GM18951 (cell line): ENCODE results near the gene RUFY1.

Experiments
- POLR2A ChIP-seq: IDR thresholded peaks from 4 replicates; pipeline ENCODE4 v1.6.1; 2011; ENCODE audit warnings: mild to moderate bottlenecking; ENCODE audit not compliant: insufficient read length, insufficient read depth; ENCODE audit errors: extremely low read depth
- in situ Hi-C: fragments of 300-500 bp; cut with MboI; formaldehyde crosslinking; loops from one replicate; pipeline ENCODE4 v1.12.0; 2022; ENCODE audit warnings: low sequenced_read_pairs, mixed read lengths, inconsistent platforms; ENCODE audit not compliant: unreplicated experiment

The RUFY1 gene

DNA sequence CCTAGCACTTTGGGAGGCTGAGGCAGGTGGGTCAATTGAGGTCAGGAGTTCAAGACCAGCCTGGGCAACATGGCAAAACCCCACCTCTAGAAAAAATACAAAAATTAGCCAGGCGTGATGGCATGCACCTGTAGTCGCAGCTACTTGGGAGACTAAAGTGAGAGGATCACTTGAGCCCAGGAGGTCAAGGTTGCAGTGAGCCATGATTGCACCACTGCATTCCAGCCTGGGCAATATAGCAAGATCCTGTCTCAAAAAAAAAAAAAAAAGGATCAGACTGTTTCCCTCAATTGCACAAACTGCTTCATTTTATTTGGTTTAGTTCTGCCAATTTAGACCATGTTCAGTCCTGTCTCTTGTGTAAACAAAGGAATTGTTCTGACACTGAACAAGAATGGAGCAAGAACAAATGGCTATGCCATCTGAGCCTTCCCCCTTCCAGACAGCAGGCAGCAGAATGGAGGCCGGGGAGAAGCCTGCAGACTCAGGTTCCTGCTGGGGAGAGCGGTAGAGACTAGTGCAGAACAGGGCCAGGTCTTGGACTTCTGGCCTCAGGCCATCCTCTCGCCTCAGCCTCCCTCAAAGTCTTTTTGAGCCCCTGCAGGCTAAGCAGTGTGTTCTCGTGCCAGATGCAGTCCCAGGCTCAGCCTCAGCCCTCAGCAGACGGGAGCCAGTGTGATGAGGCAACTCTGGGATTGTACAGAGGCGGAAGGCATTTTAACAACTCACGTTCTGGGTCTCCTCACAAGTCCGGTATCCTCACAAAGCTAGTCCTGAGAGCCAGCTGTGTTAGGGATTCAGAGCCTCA, 54.9 kb downstream of the RUFY1 start:
- no peak for TF ChIP-seq POLR2A
- in situ Hi-C loops = no loop called here

DNA sequence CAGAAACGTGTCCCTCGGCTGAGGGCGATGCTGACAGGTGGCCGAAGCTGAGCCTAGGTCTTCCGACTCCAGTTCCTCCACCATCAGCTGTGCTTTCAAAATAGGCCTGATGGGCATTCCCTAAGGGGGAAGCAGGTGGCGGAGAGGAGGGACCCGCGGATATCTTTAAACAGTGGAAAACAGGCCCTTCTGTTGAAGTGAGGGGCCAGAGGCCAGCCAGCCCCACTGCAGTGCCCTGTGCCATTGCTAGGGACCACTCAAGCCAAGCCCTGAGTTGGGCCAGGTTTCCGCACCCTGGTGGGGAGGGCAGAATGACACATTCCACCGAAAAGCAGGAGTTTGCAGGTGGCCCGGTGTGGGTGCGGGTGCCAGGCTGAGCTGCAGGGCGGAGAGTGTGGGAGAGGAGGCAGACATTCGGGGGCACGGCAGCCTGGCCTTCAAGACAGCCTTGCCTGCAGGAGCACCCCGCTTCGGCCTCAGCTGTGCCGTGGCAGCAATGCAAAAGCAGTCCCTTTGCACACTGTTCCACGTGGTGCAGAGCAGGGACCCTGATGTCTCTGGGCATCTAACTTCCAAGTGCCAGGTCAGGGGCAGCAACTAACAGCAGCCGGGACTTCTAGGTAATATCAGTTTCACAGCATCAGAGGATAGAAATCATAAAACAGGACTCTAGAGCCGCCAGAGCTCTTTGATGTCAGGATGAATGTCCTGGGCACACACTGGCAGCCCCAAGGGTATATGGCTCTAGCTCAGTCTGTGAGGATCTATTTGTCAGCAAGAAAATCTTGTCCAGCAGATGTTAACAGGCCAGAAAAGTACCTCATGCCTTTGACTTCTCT, 55.9 kb downstream of the RUFY1 start:
- TF ChIP-seq POLR2A = no peak
- in situ Hi-C loops = no loop called here

DNA sequence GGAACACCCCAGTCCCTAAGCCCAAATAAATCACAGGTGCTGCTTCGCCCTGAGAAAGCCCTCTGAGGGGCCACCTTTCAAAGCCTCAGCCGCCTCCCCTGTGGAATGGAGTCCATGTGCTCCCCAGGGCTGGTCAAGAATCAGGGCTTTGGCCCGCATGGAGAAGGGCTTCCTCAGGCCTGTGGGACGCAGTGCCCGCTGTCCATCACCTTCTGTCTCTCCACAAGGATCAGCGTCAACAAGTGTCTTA, 56.5 kb downstream of the RUFY1 start:
- in situ Hi-C loops = no loop called here
- no peak for TF ChIP-seq POLR2A

DNA sequence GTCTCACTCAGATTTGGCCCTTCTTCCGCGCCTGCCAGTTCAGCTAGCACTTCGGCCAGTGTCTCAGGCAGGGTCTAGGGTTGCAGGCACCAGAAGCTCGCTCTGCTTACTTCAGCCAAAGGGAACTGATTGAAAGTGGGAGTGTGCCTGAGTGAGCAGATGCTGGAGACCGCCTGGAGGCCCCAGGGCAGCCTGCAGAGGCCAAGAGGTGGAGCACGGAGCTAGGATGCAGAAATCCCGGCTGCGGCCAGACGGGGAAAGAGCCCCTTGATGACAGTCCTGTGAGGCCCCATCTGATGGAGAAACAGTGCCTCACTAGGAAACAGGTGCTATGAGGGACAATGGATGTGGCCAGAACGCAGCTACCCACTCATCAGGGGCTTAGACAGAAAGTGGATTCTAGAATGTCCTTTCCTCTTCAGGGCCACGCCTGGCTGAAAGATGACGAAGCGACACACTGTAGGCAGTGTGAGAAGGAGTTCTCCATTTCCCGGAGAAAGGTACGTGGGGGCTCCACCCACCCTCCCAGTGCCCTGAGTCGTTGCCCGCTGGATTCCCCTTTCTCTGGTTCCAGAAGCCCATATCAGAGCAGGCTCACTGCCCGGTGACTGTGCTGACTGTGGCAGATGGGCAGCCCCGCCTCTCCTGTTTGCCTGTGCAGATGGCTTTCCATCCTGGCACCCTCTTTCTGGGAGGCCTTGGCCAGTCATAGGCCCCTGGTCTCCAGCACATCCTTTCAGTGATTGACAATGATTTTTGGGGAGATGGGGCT, 57.0 kb downstream of the RUFY1 start:
- no peak for TF ChIP-seq POLR2A
- in situ Hi-C loops = no loop called here

DNA sequence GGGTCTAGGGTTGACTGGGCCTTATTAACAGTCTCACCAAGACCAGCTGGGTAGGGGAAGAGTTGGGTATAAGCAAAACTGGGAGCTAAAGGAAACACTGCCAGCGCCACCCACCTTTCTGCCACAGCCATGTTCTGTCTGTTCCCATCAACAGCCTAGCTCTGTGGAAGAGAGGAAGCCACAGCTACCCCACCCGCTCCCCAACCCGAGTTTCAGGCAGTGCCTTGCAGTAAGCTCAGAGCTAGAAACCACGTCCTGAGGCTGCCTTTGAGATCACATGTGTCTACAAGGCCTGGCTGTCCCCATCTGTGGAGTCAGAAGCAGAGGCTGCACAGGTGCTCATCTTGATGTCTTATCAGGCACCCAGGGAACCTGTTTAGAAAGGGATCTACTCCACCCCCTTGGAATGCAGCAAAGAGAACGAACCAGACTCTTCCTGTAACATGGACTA, 57.8 kb downstream of the RUFY1 start:
- in situ Hi-C loops = no loop called here
- no peak for TF ChIP-seq POLR2A

DNA sequence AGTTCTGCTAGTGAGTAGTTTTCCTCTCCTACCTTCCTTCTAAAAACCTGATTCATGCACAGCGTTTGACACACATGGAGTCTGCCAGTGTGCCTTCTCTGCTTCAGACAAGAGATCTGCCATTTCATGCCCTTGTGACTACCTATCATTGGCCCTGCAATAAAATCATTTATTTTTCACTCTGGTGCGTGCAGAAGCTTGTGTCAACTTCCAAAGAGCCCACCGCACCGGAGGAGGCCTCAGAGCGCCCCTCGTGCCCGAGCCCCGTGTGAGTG, 59.4 kb downstream of the RUFY1 start:
- TF ChIP-seq POLR2A = no peak
- in situ Hi-C loops = no loop called here

DNA sequence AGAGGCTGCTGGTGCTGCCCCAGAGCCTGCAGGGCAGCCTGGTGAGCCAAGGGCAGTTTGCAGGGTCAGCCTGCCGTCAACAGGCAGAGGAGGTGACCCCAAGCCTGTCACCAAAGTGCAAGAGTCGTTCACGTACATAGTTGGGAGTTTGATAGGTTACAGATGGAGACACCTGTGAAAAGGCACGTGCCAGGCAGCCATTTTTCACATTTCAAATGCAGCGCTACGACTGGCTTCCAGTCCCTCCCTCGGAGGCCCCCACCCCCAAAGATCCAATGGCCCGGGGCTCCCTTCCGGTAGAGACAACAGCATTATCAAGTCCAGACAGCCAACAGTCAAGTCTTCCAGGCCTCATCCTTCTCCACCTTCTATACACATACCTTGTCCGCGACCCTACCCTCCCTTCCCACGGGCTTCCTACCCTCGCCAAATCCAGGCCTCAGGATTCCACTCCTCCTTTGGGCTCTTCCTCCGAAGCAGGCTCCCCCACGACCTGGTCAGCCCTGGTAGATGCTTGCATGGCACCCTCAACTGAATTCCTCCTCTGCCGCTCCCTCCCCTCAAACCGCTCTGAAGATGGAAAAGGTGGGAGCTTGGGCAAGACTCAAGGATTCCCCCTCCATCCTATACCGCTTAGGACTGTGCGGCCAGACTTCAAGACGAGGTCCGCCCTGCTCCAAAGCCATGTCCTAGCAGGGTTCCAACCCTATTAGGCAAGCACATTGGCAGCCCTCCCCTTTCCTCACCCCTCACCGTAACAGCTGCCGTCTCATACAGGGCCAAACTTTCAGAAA, 60.0 kb downstream of the RUFY1 start:
- in situ Hi-C loops = no loop called here
- TF ChIP-seq POLR2A = peak; percentile 25

DNA sequence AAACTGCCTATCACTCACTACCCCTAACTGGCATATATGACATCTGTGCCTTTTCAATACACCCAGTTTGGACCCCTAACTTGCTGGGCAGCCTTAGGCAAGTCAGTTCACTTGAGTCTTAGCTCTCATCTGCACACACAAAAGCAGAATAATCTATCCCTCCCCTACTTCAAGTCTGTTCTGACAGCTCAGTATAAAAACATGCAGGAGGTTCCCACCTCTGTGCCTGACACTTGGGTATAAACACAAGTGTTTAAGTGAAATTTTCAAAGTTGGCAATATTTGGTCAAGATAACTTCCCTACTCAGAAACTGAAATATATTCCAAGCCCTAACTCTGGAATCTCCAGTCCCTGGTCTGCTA, 60.5 kb downstream of the RUFY1 start:
- in situ Hi-C loops = no loop called here
- TF ChIP-seq POLR2A = no peak

DNA sequence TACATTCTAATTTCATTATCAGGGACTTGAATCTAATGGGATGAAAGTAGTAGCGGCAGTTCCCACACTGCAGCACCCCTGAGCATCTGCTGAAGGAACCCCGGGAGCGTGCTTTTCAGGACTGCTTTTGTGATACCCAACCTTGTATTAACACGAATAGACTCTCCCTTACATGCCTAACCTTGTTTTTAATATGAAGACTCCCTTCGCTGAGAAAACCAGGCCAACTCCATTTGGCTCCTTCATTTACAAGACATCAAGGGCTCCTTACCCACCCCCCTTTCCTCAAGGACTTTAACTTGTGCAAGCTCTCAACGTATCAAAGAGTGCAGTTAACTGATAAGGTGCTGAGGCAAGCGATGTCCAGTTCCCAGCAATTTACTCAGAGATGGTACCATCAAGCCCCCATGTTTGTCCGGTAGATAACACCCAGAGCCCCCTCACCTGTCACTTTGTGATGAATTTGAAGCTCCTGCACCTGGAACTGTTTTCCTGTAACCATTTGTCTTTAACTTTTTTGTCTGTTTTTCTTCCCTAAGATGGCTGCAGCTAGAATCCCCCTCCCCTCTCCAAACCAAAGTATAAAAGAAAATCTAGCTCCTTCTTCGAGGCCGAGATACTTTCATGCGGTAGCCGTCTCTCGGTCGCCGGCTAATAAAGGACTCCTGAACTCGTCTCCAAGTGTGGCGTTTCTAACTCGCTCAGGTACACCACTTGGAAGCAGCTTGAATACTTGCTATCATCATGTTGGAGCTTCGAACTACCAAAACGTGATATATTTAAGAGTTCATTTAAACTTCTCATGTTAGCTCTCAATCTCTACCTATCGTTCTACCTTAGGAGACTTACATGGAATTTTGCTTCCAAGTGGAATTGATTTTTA, 62.5 kb downstream of the RUFY1 start:
- in situ Hi-C loops = no loop called here
- TF ChIP-seq POLR2A = peak; percentile 31

DNA sequence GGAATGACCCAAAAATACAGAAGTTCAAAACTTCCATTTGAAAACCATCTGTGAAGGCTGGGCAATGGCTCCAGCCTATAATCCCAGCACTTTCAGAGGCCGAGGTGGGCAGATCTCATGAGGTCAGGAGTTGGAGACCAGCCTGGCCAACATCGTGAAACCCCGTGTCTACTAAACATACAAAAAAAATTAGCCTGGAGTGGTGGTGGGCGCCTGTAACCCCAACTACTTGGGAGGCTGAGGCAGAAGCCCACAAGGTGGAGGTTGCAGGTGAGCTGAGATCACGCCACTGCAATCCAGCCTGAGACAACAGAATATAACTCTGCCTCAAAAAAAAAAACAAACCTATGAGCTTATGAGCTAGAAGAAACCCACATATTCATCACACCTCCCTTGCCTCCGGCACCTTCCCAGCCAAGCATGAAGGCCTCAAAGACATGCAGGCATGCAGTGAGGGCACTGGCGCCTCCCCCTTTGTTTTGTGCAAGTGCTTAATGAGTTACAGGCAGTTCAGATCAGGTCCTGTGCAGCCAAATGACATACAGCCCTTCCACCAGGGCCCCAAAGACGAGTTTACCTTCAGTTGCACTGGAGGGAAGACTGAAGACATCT, 63.2 kb downstream of the RUFY1 start:
- no peak for TF ChIP-seq POLR2A
- in situ Hi-C loops = no loop called here

DNA sequence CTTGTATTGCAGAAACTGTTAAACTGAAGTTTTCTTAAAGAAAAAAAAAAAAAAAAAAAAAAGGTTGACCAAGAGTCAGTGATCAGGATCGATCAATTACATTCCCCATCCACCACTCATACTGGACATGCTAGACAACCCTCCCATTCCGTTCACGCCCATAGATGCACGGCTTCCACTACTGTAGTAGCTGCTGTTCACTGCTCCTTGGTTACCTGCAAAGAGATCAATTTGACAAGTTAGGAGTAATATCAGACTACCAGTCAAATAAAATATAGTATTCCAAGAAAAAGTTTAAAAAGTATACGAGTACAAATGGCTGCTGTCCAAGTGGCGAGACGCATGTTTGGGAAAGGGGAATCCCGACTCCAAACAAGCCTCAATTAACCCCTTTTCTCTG, 64.4 kb downstream of the RUFY1 start:
- in situ Hi-C loops = no loop called here
- no peak for TF ChIP-seq POLR2A

DNA sequence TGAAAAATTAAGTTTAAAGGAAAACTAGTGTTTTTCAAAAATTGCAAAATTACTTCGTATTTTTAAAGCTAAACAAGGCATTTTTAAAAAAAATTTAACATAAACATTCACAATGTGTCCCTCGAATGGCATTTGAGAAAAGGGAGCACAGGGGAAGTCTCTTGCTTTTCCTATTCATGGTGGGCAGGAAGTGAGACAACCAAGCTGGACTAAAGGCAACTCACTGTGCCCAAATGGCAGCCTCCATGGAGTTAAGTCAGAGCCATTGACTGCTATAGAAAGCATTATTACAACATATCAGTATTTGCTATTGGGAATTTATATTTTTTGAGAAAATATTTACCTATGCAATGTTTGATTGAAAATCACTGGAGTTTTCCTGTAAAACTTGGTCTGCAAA, 64.8 kb downstream of the RUFY1 start:
- no peak for TF ChIP-seq POLR2A
- in situ Hi-C loops = no loop called here

DNA sequence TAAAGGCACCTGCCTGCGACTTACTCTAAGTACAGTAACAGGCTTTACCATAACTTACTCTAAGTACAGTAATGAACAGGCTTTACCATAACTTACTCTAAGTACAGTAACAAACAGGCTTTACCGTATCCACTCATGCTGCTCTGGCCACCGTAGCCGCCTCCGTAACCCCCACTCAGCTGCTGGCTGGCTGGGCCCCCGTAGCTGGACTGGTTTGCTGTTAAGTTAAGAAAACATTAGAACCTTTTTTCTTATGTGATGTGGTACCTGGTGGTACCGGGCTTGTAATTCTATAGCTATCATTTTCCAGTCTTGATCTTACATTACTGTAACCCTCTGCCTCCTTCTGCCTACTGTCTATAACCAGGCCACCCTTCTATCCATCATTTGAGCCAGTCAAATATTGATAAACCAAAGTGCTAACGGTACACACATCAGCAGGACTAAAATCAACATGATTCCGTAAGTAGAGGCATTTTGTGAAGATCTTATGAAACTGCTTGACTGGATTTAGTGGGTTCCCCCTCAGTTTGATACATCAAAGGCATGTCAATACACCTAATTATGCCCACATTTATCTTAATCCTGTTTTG, 65.7 kb downstream of the RUFY1 start:
- in situ Hi-C loops = no loop called here
- TF ChIP-seq POLR2A = no peak
